ENCODE measurements around the gene FUZ.
A peak's percentile ranks its signal among the peaks of the same experiment; 100 is the strongest.

FUZ gene

DNA sequence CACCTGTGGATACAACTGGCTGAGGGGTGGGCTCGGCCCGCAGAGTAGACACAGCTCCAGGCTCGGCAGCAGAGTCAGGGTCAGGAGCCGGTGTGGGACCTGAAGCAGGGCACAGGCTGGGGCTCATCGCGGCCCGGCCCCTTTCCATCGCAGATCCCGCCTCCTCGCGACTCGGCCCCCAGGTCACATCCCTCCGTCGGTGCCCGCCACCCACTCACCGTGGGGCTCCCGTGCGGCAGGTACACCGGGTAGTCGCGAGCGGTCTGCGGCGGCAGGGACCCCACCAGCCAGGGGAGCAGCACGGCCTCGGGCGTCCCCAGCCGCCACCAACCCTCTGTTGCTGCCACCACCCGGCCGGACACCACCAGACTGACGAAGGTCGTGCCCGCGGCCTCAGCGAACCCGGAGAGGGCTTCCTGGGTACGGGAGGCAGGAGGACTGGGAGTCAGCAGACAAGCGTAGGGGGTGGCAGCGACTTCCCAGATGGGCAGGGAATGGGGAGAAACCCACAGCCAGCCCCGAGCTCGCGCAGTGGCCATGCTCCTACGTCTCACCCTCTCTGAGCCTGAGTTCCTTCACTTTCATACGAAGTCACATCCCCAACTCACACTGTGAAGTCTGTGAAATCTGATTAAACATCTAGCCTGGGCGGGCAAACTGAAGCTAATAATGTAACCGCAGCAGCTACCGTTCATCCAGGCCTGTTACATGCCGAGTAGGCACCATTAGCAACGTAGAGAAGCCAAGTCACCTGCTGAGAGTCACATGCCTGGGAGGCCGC is 3.7 kb downstream of the FUZ start:
- Mint-ChIP-seq H3K27me3 (no peaks in the 10 kb centered on the region), H3K4me3 (peak overlapping the region; percentile 78), H3K36me3 (ENCODE audit: low read depth) (peaks cover 7% of the 10 kb centered on the region), H3K4me1 (peaks cover 48% of the 10 kb centered on the region), H3K27ac (peak overlapping the region; percentile 33), H3K9me3 (no peaks in the 10 kb centered on the region)
- DNase-seq: peak; percentile 52
- peak; percentile 12 for ATAC-seq

GRCh38 chr19:49808711-49809159 is 4.4 kb downstream of the FUZ start:
- peak; percentile 11 for ATAC-seq
- peak overlapping the region; percentile 78 for H3K4me3 Mint-ChIP-seq
- H3K4me1 Mint-ChIP-seq: peaks cover 42% of the 10 kb centered on the region
- H3K27me3 Mint-ChIP-seq: no peaks in the 10 kb centered on the region
- H3K27ac Mint-ChIP-seq: no peak overlapping the region
- DNase-seq: peak; percentile 85
- H3K36me3 Mint-ChIP-seq (ENCODE audit: low read depth): peaks cover 7% of the 10 kb centered on the region
- no peaks in the 10 kb centered on the region for H3K9me3 Mint-ChIP-seq

DNA sequence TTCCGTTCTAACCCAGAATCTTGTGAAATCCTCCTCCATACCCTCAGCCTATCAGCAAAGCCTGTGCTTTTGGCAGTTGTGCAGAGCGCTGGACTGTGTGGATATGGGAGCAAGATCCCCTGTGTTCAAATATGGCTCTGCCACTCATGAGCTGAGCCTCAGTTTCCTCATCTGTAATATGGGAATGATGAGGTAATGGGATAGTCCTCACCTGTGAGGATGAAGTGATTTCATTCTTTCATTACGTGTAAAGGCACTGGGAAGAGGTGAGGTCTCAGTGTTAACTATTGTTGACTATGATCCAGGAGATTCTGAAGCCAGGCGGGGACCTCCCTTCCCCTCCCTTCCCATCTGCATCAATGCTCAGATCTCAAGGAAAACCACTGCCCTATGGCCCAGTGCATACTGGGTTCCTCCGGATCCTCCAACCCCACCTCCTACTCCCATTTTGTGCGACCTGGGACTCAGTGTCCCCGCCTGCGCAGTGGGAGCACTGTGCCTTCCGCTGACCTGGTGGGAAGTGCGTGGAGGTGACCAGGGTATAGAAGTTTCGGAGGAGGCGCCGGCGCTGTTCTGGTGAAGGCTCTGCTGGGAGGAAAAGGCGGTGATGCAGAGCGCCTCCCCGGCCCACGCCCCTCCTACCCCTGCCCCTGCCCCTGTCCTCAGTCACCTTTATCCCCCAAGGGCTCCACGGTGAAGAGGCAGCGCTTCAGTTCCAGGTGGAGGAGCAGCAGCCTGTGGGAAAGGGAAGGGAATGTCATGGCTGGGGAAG is 5.0 kb downstream of the FUZ start:
- H3K27ac Mint-ChIP-seq: no peak overlapping the region
- ATAC-seq: no peak
- H3K36me3 Mint-ChIP-seq (ENCODE audit: low read depth): peaks cover 12% of the 10 kb centered on the region
- no peaks in the 10 kb centered on the region for H3K27me3 Mint-ChIP-seq
- H3K9me3 Mint-ChIP-seq: no peaks in the 10 kb centered on the region
- peaks cover 37% of the 10 kb centered on the region for H3K4me1 Mint-ChIP-seq
- DNase-seq: no peak
- H3K4me3 Mint-ChIP-seq: peak overlapping the region; percentile 78

DNA sequence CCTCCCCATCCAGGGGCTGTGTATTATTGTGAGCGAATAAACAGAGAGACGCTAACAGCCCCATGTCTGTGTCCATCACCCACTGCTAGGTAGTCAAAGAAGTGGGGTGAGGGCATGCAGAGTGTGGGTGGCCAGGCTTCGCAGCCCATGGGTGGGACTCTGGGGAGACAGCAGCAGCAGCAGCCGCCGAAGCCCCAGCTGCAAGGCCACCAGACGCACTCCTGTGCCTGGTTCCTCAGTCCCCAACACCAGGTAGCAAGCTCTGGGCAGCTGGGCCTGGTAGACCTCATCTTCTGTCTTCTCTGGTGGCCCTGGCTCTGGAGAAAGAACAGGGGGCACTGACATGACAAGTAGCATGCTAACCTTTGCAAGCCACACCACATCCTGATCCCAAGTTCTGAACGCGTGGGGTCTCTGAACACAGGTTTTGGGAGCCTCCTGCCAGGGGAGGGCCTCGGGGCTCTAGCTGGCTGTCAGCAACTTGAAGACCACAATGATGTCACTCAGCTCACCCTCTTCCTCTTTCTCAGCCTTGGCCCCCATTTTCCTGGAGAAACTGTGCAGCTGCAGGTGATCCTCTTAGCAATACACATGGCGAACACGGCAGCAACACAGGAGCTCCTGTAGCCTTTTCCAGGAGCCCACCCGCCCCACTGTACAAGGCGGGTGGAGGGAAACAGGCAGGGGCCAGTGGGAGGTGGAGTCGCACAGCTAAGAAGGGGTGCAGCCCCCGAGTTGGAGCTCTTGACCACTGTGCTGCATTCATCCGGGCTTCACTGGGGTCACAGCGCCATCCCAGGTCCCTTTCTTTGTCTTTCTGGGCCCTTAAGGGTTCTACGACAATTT is 5.8 kb downstream of the FUZ start:
- ATAC-seq: no peak
- no peak for DNase-seq
- Mint-ChIP-seq H3K36me3 (ENCODE audit: low read depth) (peaks cover 17% of the 10 kb centered on the region), H3K27me3 (no peaks in the 10 kb centered on the region), H3K4me3 (no peak overlapping the region), H3K9me3 (no peaks in the 10 kb centered on the region), H3K27ac (no peak overlapping the region), H3K4me1 (peaks cover 30% of the 10 kb centered on the region)

DNA sequence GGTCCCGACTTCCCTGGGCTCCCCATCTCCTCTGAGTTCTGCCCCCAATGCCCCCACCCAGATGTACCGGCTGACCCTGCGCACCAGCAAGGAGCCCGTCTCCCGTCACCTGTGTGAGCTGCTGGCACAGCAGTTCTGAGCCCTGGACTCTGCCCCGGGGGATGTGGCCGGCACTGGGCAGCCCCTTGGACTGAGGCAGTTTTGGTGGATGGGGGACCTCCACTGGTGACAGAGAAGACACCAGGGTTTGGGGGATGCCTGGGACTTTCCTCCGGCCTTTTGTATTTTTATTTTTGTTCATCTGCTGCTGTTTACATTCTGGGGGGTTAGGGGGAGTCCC is 6.5 kb downstream of the FUZ start:
- ATAC-seq (no peak), DNase-seq (no peak)
- H3K4me1 Mint-ChIP-seq: peaks cover 25% of the 10 kb centered on the region
- H3K36me3 Mint-ChIP-seq (ENCODE audit: low read depth): peaks cover 17% of the 10 kb centered on the region
- H3K9me3 Mint-ChIP-seq: no peaks in the 10 kb centered on the region
- peak overlapping the region; percentile 34 for H3K27ac Mint-ChIP-seq
- no peak overlapping the region for H3K4me3 Mint-ChIP-seq
- no peaks in the 10 kb centered on the region for H3K27me3 Mint-ChIP-seq

GRCh38 chr19:49805822-49806619 is 7.1 kb downstream of the FUZ start:
- no peak for DNase-seq
- no peak for ATAC-seq
- H3K36me3 Mint-ChIP-seq (ENCODE audit: low read depth): peaks cover 17% of the 10 kb centered on the region
- no peaks in the 10 kb centered on the region for H3K27me3 Mint-ChIP-seq
- no peak overlapping the region for H3K4me3 Mint-ChIP-seq
- H3K4me1 Mint-ChIP-seq: peaks cover 25% of the 10 kb centered on the region
- H3K9me3 Mint-ChIP-seq: no peaks in the 10 kb centered on the region
- peak overlapping the region; percentile 34 for H3K27ac Mint-ChIP-seq

GRCh38 chr19:49803529-49803856 is 9.6 kb downstream of the FUZ start:
- ATAC-seq (no peak), DNase-seq (no peak)
- peaks cover 12% of the 10 kb centered on the region for H3K4me1 Mint-ChIP-seq
- no peaks in the 10 kb centered on the region for H3K27me3 Mint-ChIP-seq
- no peak overlapping the region for H3K4me3 Mint-ChIP-seq
- peaks cover 17% of the 10 kb centered on the region for H3K36me3 Mint-ChIP-seq (ENCODE audit: low read depth)
- no peak overlapping the region for H3K27ac Mint-ChIP-seq
- H3K9me3 Mint-ChIP-seq: no peaks in the 10 kb centered on the region

GRCh38 chr19:49802836-49803528 is 10.1 kb downstream of the FUZ start:
- no peak for DNase-seq
- Mint-ChIP-seq H3K4me3 (no peak overlapping the region), H3K9me3 (no peaks in the 10 kb centered on the region), H3K4me1 (peaks cover 8% of the 10 kb centered on the region), H3K27ac (no peak overlapping the region), H3K36me3 (ENCODE audit: low read depth) (peaks cover 19% of the 10 kb centered on the region), H3K27me3 (no peaks in the 10 kb centered on the region)
- ATAC-seq: no peak

- peaks cover 23% of the 10 kb centered on the region for H3K36me3 Mint-ChIP-seq (ENCODE audit: low read depth)
- no peak for ATAC-seq
- H3K27me3 Mint-ChIP-seq: no peaks in the 10 kb centered on the region
- DNase-seq: no peak
- no peak overlapping the region for H3K27ac Mint-ChIP-seq
- H3K9me3 Mint-ChIP-seq: no peaks in the 10 kb centered on the region
- no peaks in the 10 kb centered on the region for H3K4me1 Mint-ChIP-seq
- no peak overlapping the region for H3K4me3 Mint-ChIP-seq
Observed at GRCh38 chr19:49801966-49802661, 11.0 kb downstream of the FUZ start.

DNA sequence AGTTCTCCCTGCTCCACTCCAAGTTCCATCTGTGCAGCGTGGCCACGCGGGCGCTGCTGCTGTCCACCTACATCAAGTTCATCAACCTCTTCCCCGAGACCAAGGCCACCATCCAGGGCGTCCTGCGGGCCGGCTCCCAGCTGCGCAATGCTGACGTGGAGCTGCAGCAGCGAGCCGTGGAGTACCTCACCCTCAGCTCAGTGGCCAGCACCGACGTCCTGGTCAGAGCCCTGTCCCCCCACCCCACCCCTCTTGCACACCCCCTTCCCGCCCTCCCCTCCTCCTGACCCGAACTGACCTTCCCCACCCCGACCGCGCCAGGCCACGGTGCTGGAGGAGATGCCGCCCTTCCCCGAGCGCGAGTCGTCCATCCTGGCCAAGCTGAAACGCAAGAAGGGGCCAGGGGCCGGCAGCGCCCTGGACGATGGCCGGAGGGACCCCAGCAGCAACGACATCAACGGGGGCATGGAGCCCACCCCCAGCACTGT is 11.6 kb downstream of the FUZ start:
- no peaks in the 10 kb centered on the region for H3K9me3 Mint-ChIP-seq
- ATAC-seq (no peak), DNase-seq (no peak)
- no peak overlapping the region for H3K4me3 Mint-ChIP-seq
- H3K4me1 Mint-ChIP-seq: no peaks in the 10 kb centered on the region
- H3K27ac Mint-ChIP-seq: no peak overlapping the region
- no peaks in the 10 kb centered on the region for H3K27me3 Mint-ChIP-seq
- H3K36me3 Mint-ChIP-seq (ENCODE audit: low read depth): peaks cover 26% of the 10 kb centered on the region

- peaks cover 23% of the 10 kb centered on the region for H3K36me3 Mint-ChIP-seq (ENCODE audit: low read depth)
- DNase-seq: no peak
Observed at GRCh38 chr19:49800771-49801170, 12.3 kb downstream of the FUZ start.

GRCh38 chr19:49799798-49800376 is 13.2 kb downstream of the FUZ start:
- Mint-ChIP-seq H3K9me3 (no peaks in the 10 kb centered on the region), H3K4me1 (no peaks in the 10 kb centered on the region), H3K4me3 (no peak overlapping the region), H3K27me3 (no peaks in the 10 kb centered on the region), H3K27ac (no peak overlapping the region), H3K36me3 (ENCODE audit: low read depth) (peaks cover 23% of the 10 kb centered on the region)
- no peak for ATAC-seq
- DNase-seq: no peak

More at GRCh38 chr19:49800771-49801170, 12.3 kb downstream of the FUZ start:
- no peak for ATAC-seq
- no peak overlapping the region for H3K27ac Mint-ChIP-seq
- no peaks in the 10 kb centered on the region for H3K27me3 Mint-ChIP-seq
- no peaks in the 10 kb centered on the region for H3K4me1 Mint-ChIP-seq
- H3K9me3 Mint-ChIP-seq: no peaks in the 10 kb centered on the region
- no peak overlapping the region for H3K4me3 Mint-ChIP-seq

Data from activated naive CD8-positive, alpha-beta T cell treated with anti-CD3 and anti-CD28 coated beads, Interleukin-2, amount 50 U/mL, for 24 hours (primary cell).